ENCODE measurements around the gene PROM1. TPM values are rescaled to one million over a fixed set of nuclear protein-coding genes. Genes with fewer than 3 reads are reported as not detected.

The PROM1 gene
- total and polyA plus RNA-seq, 9 donors: 0.10 to 3.3 (median 0.81) TPM

- H3K4me1 ChIP-seq (ENCODE audit: insufficient read depth): no peaks in the 10 kb centered on the region
- no peaks in the 10 kb centered on the region for H3K36me3 ChIP-seq
- no peak for DNase-seq
- WGBS, 3 donors: 92 to 100% (median 97%) methylated on average over 1 of the region's 1 CpG
- TF ChIP-seq CTCF (IDR thresholded peaks at IDR 0.05) (no peak), EP300 (IDR thresholded peaks at IDR 0.05) (no peak), POLR2A (IDR thresholded peaks at IDR 0.05) (no peak)
- H3K27me3 ChIP-seq: no peaks in the 10 kb centered on the region
- intact Hi-C loops (cut with DNase I): no loop called here
- no peaks in the 10 kb centered on the region for H3K9me3 ChIP-seq
- H3K27ac ChIP-seq: no peak overlapping the region
- no peak overlapping the region for H3K4me3 ChIP-seq
These were observed 42.9 kb upstream of the PROM1 start for GRCh38 chr4:16126714-16127113.

GRCh38 chr4:16125571-16126445, 42.0 kb upstream of the PROM1 start:
- Histone ChIP-seq H3K4me3 (no peak overlapping the region), H3K9me3 (no peaks in the 10 kb centered on the region), H3K27ac (no peak overlapping the region), H3K4me1 (ENCODE audit: insufficient read depth) (no peaks in the 10 kb centered on the region), H3K36me3 (no peaks in the 10 kb centered on the region), H3K27me3 (no peaks in the 10 kb centered on the region)
- no peak for DNase-seq
- intact Hi-C loops (cut with DNase I): no loop called here
- 73 to 78% (median 76%) methylated on average over 8 of the region's 8 CpGs for WGBS, 3 donors
- TF ChIP-seq CTCF (IDR thresholded peaks at IDR 0.05) (no peak), POLR2A (IDR thresholded peaks at IDR 0.05) (no peak), EP300 (IDR thresholded peaks at IDR 0.05) (no peak)

GRCh38 chr4:16124232-16124631, 40.4 kb upstream of the PROM1 start:
- TF ChIP-seq EP300 (IDR thresholded peaks at IDR 0.05) (no peak), POLR2A (IDR thresholded peaks at IDR 0.05) (no peak), CTCF (IDR thresholded peaks at IDR 0.05) (no peak)
- Histone ChIP-seq H3K4me3 (no peak overlapping the region), H3K36me3 (no peaks in the 10 kb centered on the region), H3K27ac (no peak overlapping the region), H3K27me3 (no peaks in the 10 kb centered on the region), H3K9me3 (no peaks in the 10 kb centered on the region), H3K4me1 (ENCODE audit: insufficient read depth) (no peaks in the 10 kb centered on the region)
- DNase-seq: no peak
- WGBS, 3 donors: 37 to 43% (median 42%) methylated on average over 4 of the region's 4 CpGs
- intact Hi-C loops (cut with DNase I): no loop called here

- Histone ChIP-seq H3K9me3 (no peaks in the 10 kb centered on the region), H3K4me3 (no peak overlapping the region), H3K27ac (no peak overlapping the region), H3K27me3 (no peaks in the 10 kb centered on the region), H3K36me3 (no peaks in the 10 kb centered on the region), H3K4me1 (ENCODE audit: insufficient read depth) (no peaks in the 10 kb centered on the region)
- DNase-seq: no peak
- intact Hi-C loops (cut with DNase I): no loop called here
- WGBS, 3 donors: 74 to 81% (median 77%) methylated on average over 7 of the region's 7 CpGs
- no peak for TF ChIP-seq EP300 (IDR thresholded peaks at IDR 0.05)
These were observed 39.7 kb upstream of the PROM1 start for GRCh38 chr4:16123356-16124084.

- Histone ChIP-seq H3K36me3 (no peaks in the 10 kb centered on the region), H3K27me3 (no peaks in the 10 kb centered on the region), H3K4me3 (no peak overlapping the region), H3K27ac (no peak overlapping the region), H3K4me1 (ENCODE audit: insufficient read depth) (no peaks in the 10 kb centered on the region), H3K9me3 (no peaks in the 10 kb centered on the region)
- intact Hi-C loops (cut with DNase I): no loop called here
- TF ChIP-seq POLR2A (IDR thresholded peaks at IDR 0.05): no peak
- TF ChIP-seq EP300 (IDR thresholded peaks at IDR 0.05): no peak
- TF ChIP-seq CTCF (IDR thresholded peaks at IDR 0.05): no peak
- DNase-seq: no peak
- 88 to 95% (median 92%) methylated on average over 5 of the region's 5 CpGs for WGBS, 3 donors
These were observed 39.0 kb upstream of the PROM1 start for GRCh38 chr4:16122784-16123183.
